ENCODE measurements around the gene C9orf85.
"Not testable (repeated sequence)": the region's sequence is repeated elsewhere in the genome, so short reads cannot be mapped to it uniquely, and the experiment has no call there.

C9orf85 gene, protein sequence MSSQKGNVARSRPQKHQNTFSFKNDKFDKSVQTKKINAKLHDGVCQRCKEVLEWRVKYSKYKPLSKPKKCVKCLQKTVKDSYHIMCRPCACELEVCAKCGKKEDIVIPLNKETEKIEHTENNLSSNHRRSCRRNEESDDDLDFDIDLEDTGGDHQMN

GRCh38 chr9:71911061-71911907, at the start of gene C9orf85, which contains the start of gene ABHD17B:
Gene C9orf85, plus strand, starts transcription at chr9:71911639. Its CDS starts 96 bp downstream, at chr9:71911735.
Gene ABHD17B, minus strand, starts transcription at chr9:71911193. Its CDS starts 36,113 bp downstream, at chr9:71875080.
- peak; percentile 99 for DNase-seq (ENCODE audit: low spot score)

DNA sequence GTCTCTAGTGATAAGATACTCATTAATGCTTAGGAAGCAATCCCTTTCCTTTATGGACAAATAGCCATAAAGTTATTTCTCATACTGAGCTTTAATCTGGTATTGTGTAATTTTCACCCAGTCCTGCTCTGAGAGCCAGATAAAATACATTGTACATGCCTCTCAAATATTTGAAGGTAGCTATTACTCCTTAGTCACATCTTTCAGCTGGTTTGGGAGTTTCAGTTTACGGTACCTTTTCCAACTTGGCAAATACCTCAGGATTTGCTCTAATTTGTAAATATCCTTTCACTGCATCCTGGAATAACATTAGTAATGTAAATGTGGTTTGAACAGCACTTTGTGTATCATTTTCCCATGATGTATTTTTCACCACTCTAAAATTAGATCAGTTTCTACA, 47.8 kb upstream of the C9orf85 start:
- DNase-seq (ENCODE audit: low spot score), result no peak

- no peak for DNase-seq (ENCODE audit: low spot score)
Measured at GRCh38 chr9:71875345-71875744, 36.1 kb upstream of the C9orf85 start.

DNA sequence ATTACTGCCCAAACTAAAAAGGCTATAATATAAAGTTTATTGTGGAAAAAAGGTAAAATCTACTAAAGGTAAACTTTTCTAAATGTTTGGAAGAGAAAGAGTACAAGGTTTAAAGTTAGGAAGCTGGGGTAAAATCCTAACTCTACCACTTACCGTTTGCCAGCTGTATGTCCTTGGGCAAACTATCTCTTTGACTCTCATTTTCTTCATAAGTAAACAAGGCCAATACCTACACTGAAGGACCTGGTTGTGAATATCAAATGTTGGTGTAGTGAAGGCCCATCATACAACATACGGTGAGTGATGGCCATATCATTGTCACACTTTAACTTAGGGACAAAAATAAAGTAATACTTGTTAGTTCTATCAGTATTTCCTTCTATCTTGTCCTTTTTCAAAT, 35.3 kb upstream of the C9orf85 start:
- DNase-seq (ENCODE audit: low spot score), result no peak

DNA sequence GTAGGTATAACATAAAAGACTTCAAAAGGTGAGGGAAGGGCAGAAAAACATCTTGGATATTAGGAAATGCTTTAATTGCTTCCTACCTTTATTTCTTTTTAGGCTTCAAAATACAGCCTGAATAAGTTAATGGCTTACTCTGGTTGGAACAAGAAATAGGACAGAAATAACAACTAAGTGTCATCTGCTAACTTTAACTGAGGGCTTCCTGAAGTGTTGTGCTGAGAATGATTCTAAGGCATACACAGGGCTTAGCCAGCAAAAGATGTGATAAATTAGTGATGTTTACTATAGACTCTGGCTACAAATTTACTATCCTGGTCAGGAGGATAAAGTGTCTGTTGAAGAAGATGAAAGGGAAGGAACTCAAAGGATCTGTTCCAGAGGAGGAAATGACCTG, 34.6 kb upstream of the C9orf85 start:
- no peak for DNase-seq (ENCODE audit: low spot score)

- DNase-seq (ENCODE audit: low spot score), result no peak
Measured at GRCh38 chr9:71878327-71879274, 32.8 kb upstream of the C9orf85 start.

GRCh38 chr9:71879644-71880174, 31.7 kb upstream of the C9orf85 start:
- DNase-seq (ENCODE audit: low spot score), result no peak

GRCh38 chr9:71884005-71884404, 27.4 kb upstream of the C9orf85 start:
- DNase-seq (ENCODE audit: low spot score), result no peak

DNA sequence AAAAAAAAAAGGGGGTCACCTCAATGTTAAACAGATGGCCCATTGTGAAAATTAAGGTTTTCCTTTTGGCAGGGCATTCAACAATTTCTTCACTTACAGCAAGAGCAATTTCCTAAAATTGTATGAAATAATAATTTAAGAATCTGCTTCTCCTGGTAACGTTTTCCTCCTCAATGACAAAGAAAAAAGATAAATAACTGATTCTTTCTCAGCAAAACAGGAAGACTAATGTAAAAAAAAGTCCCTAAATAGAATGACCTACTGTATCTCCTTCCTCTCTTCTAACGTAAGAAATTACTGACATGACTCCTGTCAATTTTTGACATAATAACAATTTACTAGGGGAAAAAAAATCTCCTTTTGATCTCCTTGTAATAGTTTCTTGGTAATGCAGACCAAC, 26.0 kb upstream of the C9orf85 start:
- DNase-seq (ENCODE audit: low spot score), result no peak

- no peak for DNase-seq (ENCODE audit: low spot score)
Measured at GRCh38 chr9:71886015-71886414, 25.4 kb upstream of the C9orf85 start.

- no peak for DNase-seq (ENCODE audit: low spot score)
Measured at GRCh38 chr9:71886541-71886940, 24.9 kb upstream of the C9orf85 start.

GRCh38 chr9:71887362-71887761, 24.1 kb upstream of the C9orf85 start:
- no peak for DNase-seq (ENCODE audit: low spot score)

- no peak for DNase-seq (ENCODE audit: low spot score)
Measured at GRCh38 chr9:71890042-71890679, 21.3 kb upstream of the C9orf85 start.

DNA sequence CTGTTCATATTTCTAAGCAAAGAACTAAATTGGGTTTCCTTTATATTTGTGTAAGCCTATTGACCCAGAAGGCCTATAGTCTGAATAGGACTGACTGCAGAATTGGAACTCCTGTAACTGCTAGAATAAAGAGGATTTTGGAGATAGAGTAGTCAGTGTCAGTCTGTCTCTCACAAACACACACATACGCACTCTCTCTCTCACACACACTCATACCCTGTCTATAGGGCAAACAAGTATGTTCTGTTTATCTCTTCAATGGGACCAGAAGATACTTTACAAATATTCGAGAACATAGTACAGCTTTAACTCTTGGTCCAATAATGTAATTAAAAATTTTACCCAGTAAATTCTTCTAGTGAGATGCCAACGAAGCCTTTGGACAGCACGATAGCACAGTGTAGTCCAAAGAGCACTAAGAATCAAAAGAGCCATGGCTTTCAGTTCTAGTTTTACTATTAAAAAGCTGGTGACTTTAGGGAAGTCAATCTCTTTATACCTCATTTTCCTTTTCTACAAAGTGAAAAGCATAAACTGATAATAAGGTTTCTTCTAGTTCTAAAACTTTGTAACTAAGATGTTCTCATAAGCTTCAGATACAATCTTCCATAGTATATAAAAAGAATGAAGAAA, 19.8 kb upstream of the C9orf85 start:
- no peak for DNase-seq (ENCODE audit: low spot score)

- DNase-seq (ENCODE audit: low spot score), result no peak
Measured at GRCh38 chr9:71895117-71895516, 16.3 kb upstream of the C9orf85 start.

- no peak for DNase-seq (ENCODE audit: low spot score)
Measured at GRCh38 chr9:71895955-71896354, 15.5 kb upstream of the C9orf85 start.

DNA sequence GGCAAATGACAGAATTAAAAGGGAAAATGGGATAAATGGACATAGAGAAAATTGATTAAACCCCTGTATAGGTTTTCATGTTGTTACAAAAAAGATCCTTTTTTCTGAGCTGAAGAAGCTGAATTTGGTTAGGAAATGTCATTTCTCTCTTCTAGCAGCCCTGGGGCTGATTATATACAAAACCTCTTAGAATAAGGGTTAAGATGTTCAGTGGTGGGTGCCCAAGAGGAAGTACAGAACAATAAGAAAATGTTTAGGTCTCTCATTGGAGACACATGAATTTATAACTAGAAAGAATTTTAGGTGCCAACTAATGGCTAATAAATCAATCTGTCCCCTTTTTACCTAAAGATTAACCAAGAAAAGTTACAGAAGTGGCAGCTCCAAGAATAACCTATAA, 14.7 kb upstream of the C9orf85 start:
- DNase-seq (ENCODE audit: low spot score), result no peak

- DNase-seq (ENCODE audit: low spot score), result peak; percentile 49
Measured at GRCh38 chr9:71897577-71897976, 13.9 kb upstream of the C9orf85 start.

DNA sequence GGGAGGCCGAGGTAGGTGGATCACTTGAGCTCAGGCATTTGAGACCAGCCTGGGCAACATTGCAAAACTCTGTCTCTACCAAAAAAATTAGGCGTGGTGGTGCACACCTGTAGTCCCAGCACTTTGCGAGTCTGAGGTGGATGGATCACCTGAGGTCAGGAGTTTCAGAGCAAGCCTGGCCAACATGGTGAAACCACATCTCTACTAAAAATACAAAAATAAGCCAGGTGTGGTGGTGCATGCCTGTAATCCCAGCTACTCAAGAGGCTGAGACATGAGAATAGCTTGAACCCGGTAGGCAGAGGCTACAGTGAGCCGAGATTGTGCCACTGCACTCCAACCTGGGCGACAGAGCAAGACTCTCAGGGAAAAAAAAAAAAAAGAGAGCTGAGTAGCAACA, 12.7 kb upstream of the C9orf85 start:
- not testable (repeated sequence) for DNase-seq (ENCODE audit: low spot score)

DNA sequence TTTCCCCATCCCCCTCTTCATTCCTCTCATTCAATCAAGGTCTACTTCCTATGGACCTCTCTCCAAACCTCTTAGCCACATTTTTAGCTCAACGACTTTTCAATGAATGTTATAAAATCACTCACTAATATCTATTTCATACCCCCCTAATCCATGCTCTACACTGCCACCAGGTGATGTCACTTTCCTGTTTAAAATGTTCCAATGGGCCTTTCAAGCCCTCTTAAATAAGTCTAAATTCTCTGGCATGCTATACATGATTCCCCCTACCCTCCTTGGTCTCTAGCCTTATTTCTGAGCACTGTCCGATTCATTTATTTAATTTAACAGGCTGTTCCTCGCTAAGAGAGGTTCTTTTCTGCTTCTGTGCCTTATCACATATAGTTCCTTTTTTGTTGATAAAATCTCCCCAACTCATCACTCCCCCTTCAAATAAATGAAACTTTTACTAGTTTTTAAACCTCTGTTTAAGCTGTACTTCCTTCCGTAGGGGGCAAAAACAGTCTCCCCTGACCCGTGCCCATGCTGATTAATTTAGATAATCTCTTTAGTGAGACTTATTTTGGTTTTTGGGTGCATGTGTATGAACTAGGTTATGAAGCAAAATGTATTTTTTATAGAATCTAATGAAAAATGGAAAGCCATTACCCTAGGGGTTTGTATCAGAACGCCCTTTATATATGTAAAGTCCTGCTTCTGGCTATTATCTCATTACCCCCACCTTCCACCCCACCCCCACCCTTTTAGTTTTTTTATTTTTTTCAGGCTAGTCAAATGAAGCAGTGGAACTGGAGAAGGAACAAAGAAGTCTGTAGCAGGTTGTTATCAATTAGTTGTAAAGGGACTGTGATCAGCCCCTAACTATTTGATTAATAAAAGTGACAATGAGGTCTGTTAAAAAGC, 9.5 kb upstream of the C9orf85 start:
- DNase-seq (ENCODE audit: low spot score), result no peak
